Activated B cell treated with CpG ODN at 0.5 μM for 24 hours (primary cell): ENCODE results near the gene UBAC2. TPM values are rescaled to one million over a fixed set of nuclear protein-coding genes. Genes with fewer than 3 reads are reported as not detected.
A peak's percentile ranks its signal among the peaks of the same experiment; 100 is the strongest.

Source experiments
- ATAC-seq: fragments of 200-7000 bp; cut with Tn5 transposase; one replicate; pipeline ENCODE4 v1.10.0; 2021; ENCODE audit warnings: low read depth, mild to moderate bottlenecking, moderate library complexity
- CTCF ChIA-PET: fragments of 350-600 bp; sonication (Branson Sonifier 250); formaldehyde crosslinking; loops from one replicate; lab custom pipeline; 2021; ENCODE audit warnings: antibody characterized with exemption; lab: Charles Lee
- POLR2A ChIA-PET: fragments of 350-600 bp; sonication (Branson Sonifier 250); formaldehyde crosslinking; loops from one replicate; lab custom pipeline; 2021; ENCODE audit warnings: antibody characterized with exemption; lab: Charles Lee
- DNase-seq: peaks from one replicate; pipeline ENCODE4 v3.0.0; 2022
- H3K27ac Mint-ChIP-seq: one replicate; pipeline ENCODE4 v1.8.0; 2020; ENCODE audit warnings: mixed read lengths
- H3K27me3 Mint-ChIP-seq: one replicate; pipeline ENCODE4 v1.8.0; 2021; ENCODE audit warnings: mixed read lengths
- H3K36me3 Mint-ChIP-seq: one replicate; pipeline ENCODE4 v1.8.0; 2021; ENCODE audit warnings: low read depth, mixed read lengths
- H3K4me1 Mint-ChIP-seq: one replicate; pipeline ENCODE4 v1.8.0; 2021; ENCODE audit warnings: mixed read lengths
- H3K4me3 Mint-ChIP-seq: one replicate; pipeline ENCODE4 v1.8.0; 2020; ENCODE audit warnings: mild to moderate bottlenecking, mixed read lengths
- H3K9me3 Mint-ChIP-seq: one replicate; pipeline ENCODE4 v1.8.0; 2020; ENCODE audit warnings: mixed read lengths
- intact Hi-C: fragments of 100-400 bp; cut with micrococcal nuclease; formaldehyde crosslinking; loops from one replicate; pipeline ENCODE4 v1.15.1; 2024
- total RNA-seq: library from RNA; stranded (reverse); gene quantifications from 2 replicates; pipeline ENCODE4 v1.2.3, GENCODE V29; 2022
- TF ChIP-seq, protein P1 (sequence below): fragments of 200-600 bp; IDR thresholded peaks from one replicate; pipeline ENCODE4 v1.8.0; 2022; ENCODE audit warnings: antibody characterized with exemption, mild to moderate bottlenecking

UBAC2 gene
- total RNA-seq, 1 donor from 2014 or later, result 51.0 TPM

DNA sequence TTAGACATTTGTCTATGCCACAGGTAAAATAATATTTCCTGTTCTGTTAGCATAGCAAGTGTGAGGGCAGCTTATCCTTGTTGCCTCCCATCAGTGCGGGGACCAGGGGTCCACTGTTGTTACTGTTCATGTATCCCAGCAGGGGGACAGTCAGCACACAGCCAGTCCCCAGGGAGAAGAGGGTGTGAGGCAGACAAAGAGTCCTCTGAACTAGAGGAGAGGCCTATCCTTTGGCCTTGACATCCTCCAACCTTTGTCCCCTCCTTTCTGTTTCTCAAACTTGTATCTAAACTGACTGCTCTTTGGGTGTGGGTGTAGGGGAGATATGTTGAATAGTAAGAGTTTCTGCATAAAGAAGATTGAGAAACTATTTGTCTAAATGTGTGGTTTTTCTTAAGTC is 60.4 kb downstream of the UBAC2 start:
- no peaks in the 10 kb centered on the region for H3K9me3 Mint-ChIP-seq
- no peaks in the 10 kb centered on the region for H3K27me3 Mint-ChIP-seq
- peaks cover 24% of the 10 kb centered on the region for H3K36me3 Mint-ChIP-seq
- H3K4me3 Mint-ChIP-seq, result no peak overlapping the region
- peak overlapping the region; percentile 96 for H3K27ac Mint-ChIP-seq
- no peak for ATAC-seq
- TF ChIP-seq, protein P1, sequence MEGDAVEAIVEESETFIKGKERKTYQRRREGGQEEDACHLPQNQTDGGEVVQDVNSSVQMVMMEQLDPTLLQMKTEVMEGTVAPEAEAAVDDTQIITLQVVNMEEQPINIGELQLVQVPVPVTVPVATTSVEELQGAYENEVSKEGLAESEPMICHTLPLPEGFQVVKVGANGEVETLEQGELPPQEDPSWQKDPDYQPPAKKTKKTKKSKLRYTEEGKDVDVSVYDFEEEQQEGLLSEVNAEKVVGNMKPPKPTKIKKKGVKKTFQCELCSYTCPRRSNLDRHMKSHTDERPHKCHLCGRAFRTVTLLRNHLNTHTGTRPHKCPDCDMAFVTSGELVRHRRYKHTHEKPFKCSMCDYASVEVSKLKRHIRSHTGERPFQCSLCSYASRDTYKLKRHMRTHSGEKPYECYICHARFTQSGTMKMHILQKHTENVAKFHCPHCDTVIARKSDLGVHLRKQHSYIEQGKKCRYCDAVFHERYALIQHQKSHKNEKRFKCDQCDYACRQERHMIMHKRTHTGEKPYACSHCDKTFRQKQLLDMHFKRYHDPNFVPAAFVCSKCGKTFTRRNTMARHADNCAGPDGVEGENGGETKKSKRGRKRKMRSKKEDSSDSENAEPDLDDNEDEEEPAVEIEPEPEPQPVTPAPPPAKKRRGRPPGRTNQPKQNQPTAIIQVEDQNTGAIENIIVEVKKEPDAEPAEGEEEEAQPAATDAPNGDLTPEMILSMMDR, result no peak
- no peak for DNase-seq
- peaks cover 90% of the 10 kb centered on the region for H3K4me1 Mint-ChIP-seq
- CTCF ChIA-PET, result interaction anchor here (1.4 to 2.7 kb wide), 5 partner anchors 8 to 84 kb away, joined by 5 to 24 read pairs (median 8); partner anchors contain the start of gene UBAC2
- POLR2A ChIA-PET, result interaction anchor here (0.6 to 2.7 kb wide), 5 partner anchors 9 to 159 kb away, joined by 4 to 39 read pairs (median 7); partner anchors contain the start of gene UBAC2
- intact Hi-C loops, result no loop called here

DNA sequence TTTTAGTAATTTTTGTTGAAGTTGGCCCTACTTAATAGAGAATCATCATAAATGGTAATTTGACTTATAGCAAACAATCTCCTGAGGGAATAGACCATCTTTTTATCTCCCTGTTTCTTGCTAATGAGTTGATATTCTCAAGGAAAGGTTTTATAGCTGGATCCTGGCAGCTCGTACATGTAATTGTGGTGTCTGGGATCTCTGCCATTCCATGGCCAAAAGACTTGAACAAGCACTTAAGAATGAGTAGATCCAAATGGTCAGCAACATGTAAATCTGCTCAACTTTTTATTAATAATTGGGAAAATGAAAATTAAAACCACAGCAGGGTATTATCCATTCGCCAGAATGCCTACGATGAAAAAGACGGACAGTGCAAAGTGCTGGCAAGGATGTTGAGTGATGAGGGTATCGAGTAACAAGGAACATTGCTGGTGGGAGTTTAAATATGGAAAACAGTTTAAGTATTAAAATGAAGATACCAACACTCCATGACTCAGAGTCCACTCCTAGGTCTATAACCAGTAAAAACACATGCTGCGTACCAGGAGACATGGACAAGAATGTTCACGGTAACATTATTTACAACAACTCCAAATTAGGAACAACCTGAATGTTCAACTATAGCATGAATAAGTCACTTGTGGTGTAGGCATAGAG is 62.6 kb downstream of the UBAC2 start:
- Mint-ChIP-seq H3K4me1 (peaks cover 81% of the 10 kb centered on the region), H3K27ac (peak overlapping the region; percentile 76), H3K9me3 (no peaks in the 10 kb centered on the region), H3K27me3 (no peaks in the 10 kb centered on the region), H3K4me3 (no peak overlapping the region), H3K36me3 (peaks cover 26% of the 10 kb centered on the region)
- intact Hi-C loops, result no loop called here
- TF ChIP-seq, protein P1, result no peak
- CTCF ChIA-PET, result interaction anchor here (0.7 to 10.6 kb wide), 7 partner anchors 17 to 174 kb away, joined by 3 to 370 read pairs (median 5); partner anchors contain the start of gene UBAC2
- POLR2A ChIA-PET, result interaction anchor here (0.6 to 5.6 kb wide), 7 partner anchors 25 to 112 kb away, joined by 3 to 77 read pairs (median 5); partner anchors contain the start of gene UBAC2
- no peak for DNase-seq
- no peak for ATAC-seq

DNA sequence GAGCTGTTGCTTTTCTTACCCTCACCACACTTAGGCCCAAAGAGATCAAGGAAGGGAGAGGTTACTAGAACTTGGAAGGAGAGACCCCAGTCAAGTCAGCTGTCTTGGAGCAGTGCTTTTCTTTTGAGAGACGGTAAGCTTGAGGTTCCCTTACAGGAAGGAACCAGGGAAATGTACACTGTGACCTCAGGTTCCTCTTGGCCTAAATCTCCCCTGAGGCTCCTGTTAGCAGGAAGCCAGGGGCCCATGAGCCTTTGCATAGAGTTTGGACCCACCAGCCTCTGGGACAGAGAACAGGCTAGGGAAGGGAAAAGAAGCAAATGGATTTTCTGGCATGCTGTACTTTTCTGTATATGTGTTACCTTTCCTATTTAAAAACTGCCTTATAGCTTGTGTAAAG is 63.4 kb downstream of the UBAC2 start:
- ChIA-PET POLR2A (interaction anchor here (0.7 to 5.6 kb wide), 7 partner anchors 25 to 171 kb away, joined by 3 to 77 read pairs (median 5); partner anchors contain the start of gene UBAC2), CTCF (interaction anchor here (0.7 to 10.6 kb wide), 13 partner anchors 8 to 178 kb away, joined by 3 to 370 read pairs (median 3); partner anchors contain the start of gene UBAC2)
- Mint-ChIP-seq H3K4me1 (peaks cover 78% of the 10 kb centered on the region), H3K9me3 (no peaks in the 10 kb centered on the region), H3K27ac (peak overlapping the region; percentile 76), H3K36me3 (peaks cover 31% of the 10 kb centered on the region), H3K27me3 (no peaks in the 10 kb centered on the region), H3K4me3 (peak overlapping the region; percentile 44)
- no peak for DNase-seq
- intact Hi-C loops, result loop anchor here (1.0 kb wide), 1 partner anchor 63 kb away; no protein-coding TSS in a partner anchor
- TF ChIP-seq, protein P1, result no peak
- ATAC-seq, result peak; percentile 63

DNA sequence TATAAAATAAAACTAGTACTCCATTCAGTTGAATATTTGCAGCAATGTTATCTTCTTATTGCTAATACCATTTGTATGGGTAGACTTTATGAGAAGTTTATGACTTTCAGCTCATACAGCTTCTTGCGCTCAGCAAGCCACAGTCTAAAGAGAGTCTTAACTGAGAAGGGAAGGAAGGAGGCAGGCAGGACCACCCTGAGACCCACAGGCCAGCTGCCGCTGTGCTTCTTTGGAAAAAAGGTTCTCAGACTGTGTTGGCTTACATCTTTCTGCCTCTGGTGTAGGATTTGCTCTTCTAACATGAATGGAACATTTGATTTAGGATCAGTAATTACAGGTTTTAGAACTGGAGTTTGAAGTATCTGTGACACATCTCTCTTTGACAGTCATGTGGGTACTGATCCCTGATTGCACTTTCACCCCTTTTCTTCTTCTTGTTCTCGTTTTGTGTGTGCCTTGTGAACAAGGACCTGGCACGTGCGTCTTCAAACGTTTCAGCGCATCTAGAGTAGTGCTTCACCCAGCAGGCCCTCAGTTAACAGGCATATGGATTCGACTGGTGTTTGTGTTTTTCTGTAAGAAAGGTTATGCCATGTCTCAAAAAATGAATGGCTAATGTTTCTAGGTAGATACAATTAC is 64.6 kb downstream of the UBAC2 start:
- no peaks in the 10 kb centered on the region for H3K27me3 Mint-ChIP-seq
- peak overlapping the region; percentile 21 for H3K27ac Mint-ChIP-seq
- H3K4me3 Mint-ChIP-seq, result no peak overlapping the region
- peaks cover 28% of the 10 kb centered on the region for H3K36me3 Mint-ChIP-seq
- ChIA-PET POLR2A (interaction anchor here (1.0 to 5.6 kb wide), 5 partner anchors 19 to 111 kb away, joined by 4 to 77 read pairs (median 7); partner anchors contain the start of gene UBAC2), CTCF (interaction anchor here (0.7 to 10.6 kb wide), 27 partner anchors 10 to 425 kb away, joined by 3 to 370 read pairs (median 5); partner anchors contain the start of gene UBAC2)
- ATAC-seq (no peak), DNase-seq (no peak)
- peaks cover 73% of the 10 kb centered on the region for H3K4me1 Mint-ChIP-seq
- intact Hi-C loops, result loop anchor here (5.0 kb wide), 1 partner anchor 398 kb away; no protein-coding TSS in a partner anchor
- no peaks in the 10 kb centered on the region for H3K9me3 Mint-ChIP-seq
- TF ChIP-seq, protein P1, result no peak
